HG03432 (cell line): ENCODE measurements around the gene PDP2.
A peak's percentile ranks its signal among the peaks of the same experiment; 100 is the strongest.

Experiments
- ATAC-seq: cut with Tn5 transposase; IDR thresholded peaks from one replicate; pipeline ENCODE4 v1.9.1; 2021; ENCODE audit warnings: mild to moderate bottlenecking, moderate library complexity; ENCODE audit not compliant: unreplicated experiment

Gene PDP2

GRCh38 chr16:66880288-66881013 lies at the start of gene PDP2:
PDP2 (plus strand) TSS chr16:66880515; CDS start chr16:66884285, 3,770 bp downstream.
- ATAC-seq = peak; percentile 95

GRCh38 chr16:66832190-66832589 lies 48.1 kb upstream of the PDP2 start:
- ATAC-seq = no peak

GRCh38 chr16:66832661-66833305 lies 47.5 kb upstream of the PDP2 start:
- no peak for ATAC-seq

GRCh38 chr16:66834746-66835145 lies 45.6 kb upstream of the PDP2 start:
- ATAC-seq = no peak

- no peak for ATAC-seq
Measured at GRCh38 chr16:66840883-66841282, 39.4 kb upstream of the PDP2 start.

- ATAC-seq = no peak
Measured at GRCh38 chr16:66841366-66841765, 38.9 kb upstream of the PDP2 start.

GRCh38 chr16:66842765-66843164 lies 37.5 kb upstream of the PDP2 start:
- no peak for ATAC-seq

- ATAC-seq = no peak
Measured at GRCh38 chr16:66843191-66843590, 37.1 kb upstream of the PDP2 start.

- ATAC-seq = no peak
Measured at GRCh38 chr16:66844009-66844341, 36.3 kb upstream of the PDP2 start.

- no peak for ATAC-seq
Measured at GRCh38 chr16:66844342-66845079, 35.8 kb upstream of the PDP2 start, which contains the start of gene CA7. CA7 (plus strand) TSS chr16:66844414; CDS start chr16:66844488, 74 bp downstream.

- ATAC-seq = no peak
Measured at GRCh38 chr16:66845080-66845410, 35.3 kb upstream of the PDP2 start.

GRCh38 chr16:66845791-66846221 lies 34.5 kb upstream of the PDP2 start:
- ATAC-seq = no peak

- ATAC-seq = no peak
Measured at GRCh38 chr16:66846266-66846665, 34.0 kb upstream of the PDP2 start.

- ATAC-seq = no peak
Measured at GRCh38 chr16:66846831-66847230, 33.5 kb upstream of the PDP2 start.

- no peak for ATAC-seq
Measured at GRCh38 chr16:66847533-66848067, 32.7 kb upstream of the PDP2 start.

- ATAC-seq = no peak
Measured at GRCh38 chr16:66848172-66848571, 32.1 kb upstream of the PDP2 start.

- ATAC-seq = no peak
Measured at GRCh38 chr16:66849021-66849420, 31.3 kb upstream of the PDP2 start.

- ATAC-seq = no peak
Measured at GRCh38 chr16:66849549-66849948, 30.8 kb upstream of the PDP2 start.

- no peak for ATAC-seq
Measured at GRCh38 chr16:66850115-66850815, 30.1 kb upstream of the PDP2 start.

- ATAC-seq = no peak
Measured at GRCh38 chr16:66851166-66851964, 28.9 kb upstream of the PDP2 start.
